ENCODE measurements around the gene DTX1.

DTX1 gene

GRCh38 chr12:113113397-113113796, 56.9 kb downstream of the DTX1 start:
- Histone ChIP-seq H3K36me3 (ENCODE audit: control insufficient read depth, low read length) (no peaks in the 10 kb centered on the region), H3F3A (ENCODE audit: control insufficient read depth, insufficient read depth) (peaks cover 2% of the 10 kb centered on the region; the same call in 1 of the 2 replicates), H3K79me2 (ENCODE audit: control insufficient read depth, low read length) (no peaks in the 10 kb centered on the region), H3K27me3 (ENCODE audit: control insufficient read depth, low read length) (no peaks in the 10 kb centered on the region), H4K20me1 (ENCODE audit: control insufficient read depth, insufficient read depth, low read depth, low read length) (no peaks in the 10 kb centered on the region), H3K4me2 (ENCODE audit: low read length) (no peak overlapping the region), H3K9me3 (ENCODE audit: control insufficient read depth, insufficient read depth, low read length) (no peaks in the 10 kb centered on the region), H3K4me3 (ENCODE audit: low read length) (no peak overlapping the region), H3K27ac (ENCODE audit: low read depth, low read length) (no peak overlapping the region), H3K9me2 (replicated peaks; ENCODE audit: control insufficient read depth, low read length) (no peaks in the 10 kb centered on the region), H3K4me1 (ENCODE audit: control insufficient read depth, low read length) (peaks cover 14% of the 10 kb centered on the region)
- TF ChIP-seq EZH2phosphoT487 (IDR thresholded peaks at IDR 0.05; ENCODE audit: borderline replicate concordance, low read length), result no peak
- TF ChIP-seq, protein P1, sequence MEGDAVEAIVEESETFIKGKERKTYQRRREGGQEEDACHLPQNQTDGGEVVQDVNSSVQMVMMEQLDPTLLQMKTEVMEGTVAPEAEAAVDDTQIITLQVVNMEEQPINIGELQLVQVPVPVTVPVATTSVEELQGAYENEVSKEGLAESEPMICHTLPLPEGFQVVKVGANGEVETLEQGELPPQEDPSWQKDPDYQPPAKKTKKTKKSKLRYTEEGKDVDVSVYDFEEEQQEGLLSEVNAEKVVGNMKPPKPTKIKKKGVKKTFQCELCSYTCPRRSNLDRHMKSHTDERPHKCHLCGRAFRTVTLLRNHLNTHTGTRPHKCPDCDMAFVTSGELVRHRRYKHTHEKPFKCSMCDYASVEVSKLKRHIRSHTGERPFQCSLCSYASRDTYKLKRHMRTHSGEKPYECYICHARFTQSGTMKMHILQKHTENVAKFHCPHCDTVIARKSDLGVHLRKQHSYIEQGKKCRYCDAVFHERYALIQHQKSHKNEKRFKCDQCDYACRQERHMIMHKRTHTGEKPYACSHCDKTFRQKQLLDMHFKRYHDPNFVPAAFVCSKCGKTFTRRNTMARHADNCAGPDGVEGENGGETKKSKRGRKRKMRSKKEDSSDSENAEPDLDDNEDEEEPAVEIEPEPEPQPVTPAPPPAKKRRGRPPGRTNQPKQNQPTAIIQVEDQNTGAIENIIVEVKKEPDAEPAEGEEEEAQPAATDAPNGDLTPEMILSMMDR (IDR thresholded peaks at IDR 0.05; ENCODE audit: low read depth, low read length, poor library complexity, severe bottlenecking), result no peak

DNA sequence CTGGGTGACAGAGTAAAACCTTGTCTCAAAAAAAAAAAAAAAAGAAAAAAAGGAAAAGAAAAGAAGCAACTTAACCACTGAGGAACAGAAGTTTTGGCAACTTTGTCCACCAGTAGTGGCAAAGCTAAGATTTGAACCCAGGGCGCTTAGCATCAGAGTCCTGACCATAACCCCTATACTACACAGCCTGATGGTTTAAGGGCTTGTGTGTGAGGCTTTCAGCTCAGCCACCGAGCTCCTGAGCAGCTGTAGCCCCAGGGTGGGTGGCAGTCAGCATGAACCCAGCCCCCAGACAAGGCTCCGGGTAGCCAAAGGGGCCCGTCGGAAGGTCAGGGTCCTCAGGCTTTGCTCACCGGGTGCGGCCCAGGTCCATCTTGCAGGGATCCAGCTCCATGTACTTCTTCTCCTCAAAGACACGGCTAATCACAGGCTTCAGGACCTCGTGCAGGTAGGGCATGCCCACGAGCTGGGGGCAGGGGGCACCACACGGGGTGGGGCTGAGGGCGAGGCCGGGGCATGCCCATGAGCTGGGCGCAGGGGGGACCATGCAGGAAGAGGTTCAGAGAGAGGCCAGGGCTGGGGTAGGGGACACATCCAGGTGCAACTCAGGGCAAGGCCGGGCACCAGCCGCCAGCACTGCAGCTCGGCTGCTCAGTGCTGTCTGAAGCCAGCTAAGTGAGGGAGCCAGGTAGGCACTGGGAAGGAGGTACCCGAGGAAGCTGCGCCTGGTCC, 58.1 kb downstream of the DTX1 start:
- no peak for TF ChIP-seq EZH2phosphoT487 (IDR thresholded peaks at IDR 0.05; ENCODE audit: borderline replicate concordance, low read length)
- TF ChIP-seq, protein P1 (IDR thresholded peaks at IDR 0.05; ENCODE audit: low read depth, low read length, poor library complexity, severe bottlenecking), result no peak
- Histone ChIP-seq H3K27ac (ENCODE audit: low read depth, low read length) (no peak overlapping the region), H3K4me1 (ENCODE audit: control insufficient read depth, low read length) (peaks cover 8% of the 10 kb centered on the region), H3K9me3 (ENCODE audit: control insufficient read depth, insufficient read depth, low read length) (no peaks in the 10 kb centered on the region), H4K20me1 (ENCODE audit: control insufficient read depth, insufficient read depth, low read depth, low read length) (no peaks in the 10 kb centered on the region), H3K9me2 (replicated peaks; ENCODE audit: control insufficient read depth, low read length) (no peaks in the 10 kb centered on the region), H3K4me3 (ENCODE audit: low read length) (no peak overlapping the region), H3K4me2 (ENCODE audit: low read length) (no peak overlapping the region), H3F3A (ENCODE audit: control insufficient read depth, insufficient read depth) (no peaks in the 10 kb centered on the region), H3K27me3 (ENCODE audit: control insufficient read depth, low read length) (no peaks in the 10 kb centered on the region), H3K36me3 (ENCODE audit: control insufficient read depth, low read length) (no peaks in the 10 kb centered on the region), H3K79me2 (ENCODE audit: control insufficient read depth, low read length) (no peaks in the 10 kb centered on the region)

DNA sequence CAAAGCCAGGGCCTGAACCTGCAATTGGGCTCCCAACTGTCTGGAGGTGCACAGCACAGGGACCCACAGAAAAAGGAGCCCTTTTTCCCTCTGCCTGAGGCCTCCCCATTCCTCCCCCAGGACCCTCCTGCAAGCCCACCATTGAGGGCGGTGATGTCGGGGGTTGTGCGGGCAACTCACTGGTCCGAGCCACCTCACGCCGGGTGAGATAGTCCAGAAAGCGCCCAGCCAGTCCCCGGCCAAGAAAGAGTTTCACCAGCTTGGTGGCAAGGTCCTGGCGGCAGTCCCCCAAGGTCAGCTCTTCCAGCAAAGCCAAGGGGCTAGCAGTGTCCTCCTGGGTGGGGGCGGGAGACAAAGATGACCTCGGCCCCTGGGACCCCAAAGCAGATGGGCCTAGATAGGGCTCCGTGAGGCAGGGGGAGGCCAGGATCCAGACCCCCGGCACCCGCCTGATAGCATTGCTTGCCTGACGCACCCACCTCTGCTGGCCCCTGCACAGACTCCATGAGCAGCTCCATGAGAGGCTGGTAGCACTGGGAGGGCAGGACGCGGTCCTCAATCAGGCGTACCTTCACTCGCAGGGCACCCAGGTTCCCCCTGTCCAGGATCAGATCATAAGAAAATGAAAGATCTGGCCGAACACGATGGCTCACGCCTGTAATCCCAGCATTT, 59.1 kb downstream of the DTX1 start:
- H3K36me3 ChIP-seq (ENCODE audit: control insufficient read depth, low read length), result no peaks in the 10 kb centered on the region; the same call in 1 of the 2 replicates
- TF ChIP-seq, protein P1 (IDR thresholded peaks at IDR 0.05; ENCODE audit: low read depth, low read length, poor library complexity, severe bottlenecking), result no peak
- no peak for TF ChIP-seq EZH2phosphoT487 (IDR thresholded peaks at IDR 0.05; ENCODE audit: borderline replicate concordance, low read length)
- H3K9me2 ChIP-seq (replicated peaks; ENCODE audit: control insufficient read depth, low read length), result no peaks in the 10 kb centered on the region
- peaks cover 7% of the 10 kb centered on the region for H3K4me1 ChIP-seq (ENCODE audit: control insufficient read depth, low read length)
- no peak overlapping the region for H3K4me2 ChIP-seq (ENCODE audit: low read length)
- H3K4me3 ChIP-seq (ENCODE audit: low read length), result no peak overlapping the region
- H3K27me3 ChIP-seq (ENCODE audit: control insufficient read depth, low read length), result no peaks in the 10 kb centered on the region
- no peaks in the 10 kb centered on the region for H4K20me1 ChIP-seq (ENCODE audit: control insufficient read depth, insufficient read depth, low read depth, low read length)
- H3F3A ChIP-seq (ENCODE audit: control insufficient read depth, insufficient read depth), result no peaks in the 10 kb centered on the region
- no peak overlapping the region for H3K27ac ChIP-seq (ENCODE audit: low read depth, low read length)
- H3K79me2 ChIP-seq (ENCODE audit: control insufficient read depth, low read length), result no peaks in the 10 kb centered on the region
- no peaks in the 10 kb centered on the region for H3K9me3 ChIP-seq (ENCODE audit: control insufficient read depth, insufficient read depth, low read length)
